Stimulated activated CD4-positive, alpha-beta T cell treated with anti-CD3 and anti-CD28 coated beads, Interleukin-1b, Interleukin-23, amount 100 ng/mL, for 48 hours (primary cell): Measurements from ENCODE around the gene ANKRD18A.
"Not testable (repeated sequence)": the region's sequence is repeated elsewhere in the genome, so short reads cannot be mapped to it uniquely, and the experiment has no call there.

Experiments
- DNase-seq: peaks from one replicate; pipeline ENCODE4 v3.0.0-alpha.2; 2020

The ANKRD18A gene

DNA sequence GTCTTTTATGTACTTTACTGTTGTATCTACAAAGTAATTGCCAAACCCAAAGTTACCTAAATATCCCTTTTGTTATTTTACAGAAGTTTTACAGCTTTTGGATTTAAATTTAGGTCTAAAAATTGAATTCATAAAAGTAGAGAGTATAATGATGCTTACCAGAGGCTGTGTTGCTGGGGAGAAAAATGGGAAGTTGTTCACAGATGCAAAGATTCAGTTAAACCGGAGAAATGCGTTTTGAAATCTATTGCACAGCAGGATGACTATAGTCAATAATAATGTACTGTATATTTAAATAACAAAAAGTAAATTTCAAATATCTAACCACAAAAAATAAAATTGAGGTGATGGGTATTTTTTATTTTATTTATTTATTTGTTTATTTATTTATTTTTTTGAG, 2.6 kb upstream of the ANKRD18A start:
- DNase-seq: no peak

DNA sequence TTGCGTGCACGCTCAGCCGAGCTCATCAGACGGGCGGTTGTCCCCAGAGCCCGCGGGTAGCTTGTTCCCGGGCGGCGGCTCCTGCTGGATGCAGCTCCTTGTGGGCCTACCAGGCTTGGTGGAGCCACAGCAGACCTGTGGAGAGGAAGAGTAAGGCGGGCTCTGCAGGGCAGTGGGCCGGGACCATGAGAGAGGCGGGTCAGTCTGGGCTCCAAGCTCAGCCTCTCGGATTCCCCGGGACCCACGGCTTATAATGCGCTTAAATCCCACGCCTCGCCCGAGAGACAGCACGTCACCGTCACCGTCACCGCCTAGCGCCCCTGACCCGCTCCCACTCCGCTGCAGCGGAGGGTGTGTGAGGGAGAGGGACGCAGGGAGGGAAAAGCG, 1.9 kb upstream of the ANKRD18A start:
- DNase-seq: peak; percentile 6

DNA sequence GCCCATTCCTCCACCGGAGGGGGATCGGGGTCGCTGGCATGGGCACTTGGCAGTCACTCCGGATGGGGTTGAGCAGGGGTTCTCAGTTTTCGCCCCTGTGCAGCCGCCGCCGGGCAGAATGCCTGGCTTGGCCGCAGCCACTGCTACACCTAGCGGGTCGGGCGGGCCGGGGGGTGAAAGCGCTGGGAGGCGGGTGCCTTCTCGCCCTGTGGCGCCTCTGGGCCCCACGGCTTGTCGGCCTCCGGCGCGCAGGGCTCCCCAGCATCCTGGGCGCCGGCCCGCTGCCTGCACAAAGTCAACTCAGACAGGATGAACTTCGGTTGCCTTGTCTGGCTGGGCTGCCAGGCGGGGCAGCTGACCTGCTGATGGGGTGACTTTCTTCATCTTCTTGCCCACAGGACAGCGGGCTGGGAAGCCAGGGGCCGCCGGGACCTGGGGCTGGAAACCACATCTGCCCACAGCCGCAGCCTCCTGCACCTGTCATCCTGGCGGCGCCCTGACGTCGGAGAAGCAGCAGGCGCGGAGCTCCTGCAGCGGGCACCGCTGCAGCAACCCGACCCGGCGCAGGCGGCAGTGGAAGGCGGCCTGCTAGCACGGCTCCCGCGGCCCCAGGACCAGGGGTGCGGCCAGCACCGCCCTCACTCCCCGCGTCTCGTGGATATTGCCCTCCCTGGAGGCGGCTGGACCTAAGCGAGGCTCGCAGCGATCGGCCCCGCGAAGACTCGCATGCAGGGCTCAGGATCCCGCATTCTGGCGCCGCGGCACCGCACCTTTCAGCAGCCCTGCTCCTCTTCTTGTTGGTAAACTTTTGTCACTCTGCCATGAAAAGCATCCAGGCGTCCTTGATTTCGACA, 1.3 kb upstream of the ANKRD18A start:
- peak; percentile 48 for DNase-seq

DNA sequence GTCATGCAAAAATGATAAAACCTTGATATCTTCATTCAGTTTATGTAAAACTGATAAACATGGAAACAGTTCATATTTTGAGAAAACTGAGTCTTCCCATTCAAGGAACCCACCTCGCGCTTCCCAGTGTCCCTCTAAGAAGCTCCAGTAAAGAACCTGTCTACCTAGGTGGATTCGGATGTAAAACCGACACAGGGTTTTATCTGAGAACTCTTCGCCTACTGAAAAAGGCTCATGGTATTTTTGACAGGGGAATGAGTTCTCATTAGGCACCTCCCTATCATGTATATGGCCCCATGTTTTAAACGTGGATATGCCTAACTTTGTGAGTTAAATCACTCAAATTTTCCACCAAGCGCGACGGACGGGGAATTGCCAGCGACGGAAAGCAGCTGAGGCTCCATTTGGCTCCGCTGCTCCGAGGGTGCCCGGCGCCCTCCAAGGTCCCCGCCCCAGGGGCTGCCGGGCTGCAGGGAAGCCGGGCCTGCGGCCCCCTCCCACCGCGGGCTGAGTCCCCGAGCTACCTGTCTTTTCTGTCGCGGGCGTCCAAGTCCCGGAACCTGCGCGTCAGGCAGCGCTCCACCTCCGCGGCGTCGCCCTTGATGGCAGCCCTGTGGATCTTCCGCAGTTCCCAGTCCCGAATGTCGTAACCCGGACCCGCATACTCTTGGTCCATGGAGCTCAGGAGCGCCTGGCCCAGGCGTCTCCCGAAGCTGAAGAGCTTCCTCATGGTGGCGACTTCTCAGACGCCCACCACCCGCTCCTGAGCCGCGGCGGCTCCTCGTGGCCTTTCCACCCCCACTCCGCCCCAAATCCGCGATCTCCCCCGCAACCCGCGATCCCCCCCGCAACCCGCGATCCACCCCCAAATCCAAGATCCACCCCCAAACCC, 594 bp downstream of the ANKRD18A start:
- DNase-seq: peak; percentile 33

DNA sequence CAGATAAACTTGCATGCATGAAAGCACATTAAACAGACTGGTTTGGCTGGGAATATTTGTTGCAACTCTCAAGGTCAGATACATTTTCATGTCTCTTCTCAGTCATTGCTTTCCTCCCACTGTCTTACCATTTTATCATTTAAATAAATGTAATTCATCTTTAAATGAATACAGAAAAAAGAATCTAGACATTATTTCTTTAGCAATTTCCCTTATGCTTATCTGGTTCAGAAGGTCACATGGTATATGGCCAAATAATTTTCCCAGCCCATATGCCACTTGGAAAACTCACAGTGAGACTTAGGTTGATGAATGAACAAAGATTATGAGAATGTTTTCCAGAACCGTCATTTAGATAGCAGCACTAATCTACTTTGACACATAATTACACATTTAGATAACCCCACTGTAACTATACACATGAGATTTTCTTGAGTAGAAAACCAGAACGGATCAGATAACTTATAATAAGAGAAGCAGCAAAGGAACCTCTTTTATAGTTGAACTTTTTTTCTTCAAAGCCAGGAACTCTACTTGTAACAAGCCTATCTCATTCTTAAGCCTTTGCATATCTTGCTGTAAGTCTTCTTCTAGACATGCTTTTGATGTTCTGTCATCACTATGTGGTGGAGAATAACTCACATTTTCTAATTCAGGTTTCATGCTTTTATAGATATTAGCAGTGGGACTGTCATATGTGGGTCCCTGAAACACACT, 22.2 kb downstream of the ANKRD18A start:
- not testable (repeated sequence) for DNase-seq

DNA sequence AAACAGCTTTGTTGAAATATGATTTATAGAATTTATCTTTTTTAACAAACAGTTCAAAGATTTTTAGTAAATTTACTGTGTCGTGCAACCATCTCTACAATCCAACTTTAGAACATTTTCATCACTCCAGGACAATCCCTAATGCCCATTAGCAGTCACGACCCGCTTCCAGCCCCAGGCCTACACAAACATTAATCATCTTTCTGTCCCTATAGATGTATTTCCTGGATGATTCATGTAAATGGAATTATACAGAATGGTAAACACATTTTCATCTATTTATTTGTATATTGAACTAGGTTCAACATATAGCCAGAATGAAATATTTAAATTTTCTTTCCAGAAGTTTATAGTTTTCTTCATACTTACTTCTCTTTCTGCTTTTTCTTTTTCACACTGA, 25.3 kb downstream of the ANKRD18A start:
- DNase-seq: not testable (repeated sequence)

DNA sequence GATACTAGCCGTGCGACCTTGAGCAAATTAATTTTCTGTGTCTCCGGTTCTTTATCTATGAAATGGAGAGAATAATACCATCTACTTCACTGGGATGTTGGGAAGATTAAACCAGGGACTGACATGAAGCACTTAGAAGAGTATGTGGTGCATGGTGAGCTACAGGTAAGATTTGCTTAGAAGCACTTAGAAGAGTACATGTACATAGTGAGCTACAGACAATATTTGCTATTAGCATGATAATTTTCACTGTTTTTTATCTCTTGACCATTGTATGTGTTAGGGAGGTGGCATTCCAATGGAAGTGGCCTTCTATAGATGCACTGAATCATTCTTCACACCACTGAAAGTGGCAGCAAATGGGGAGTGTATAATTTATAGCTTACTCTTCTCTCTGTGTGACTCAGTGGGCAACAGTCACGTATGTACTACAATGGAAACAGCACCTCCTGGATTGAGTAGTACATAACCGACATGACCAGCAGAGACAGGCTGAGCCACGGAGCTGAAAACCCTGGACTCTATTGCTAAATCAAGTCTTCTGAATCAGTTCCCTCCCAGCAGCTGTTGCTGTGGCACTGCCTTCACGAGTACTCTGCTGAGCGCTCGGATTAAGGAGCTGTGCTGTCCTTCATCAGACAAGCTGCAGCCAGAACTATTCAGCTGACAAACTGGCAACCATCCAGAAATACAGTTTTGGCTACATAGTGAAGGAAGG, 28.9 kb downstream of the ANKRD18A start:
- not testable (repeated sequence) for DNase-seq

DNA sequence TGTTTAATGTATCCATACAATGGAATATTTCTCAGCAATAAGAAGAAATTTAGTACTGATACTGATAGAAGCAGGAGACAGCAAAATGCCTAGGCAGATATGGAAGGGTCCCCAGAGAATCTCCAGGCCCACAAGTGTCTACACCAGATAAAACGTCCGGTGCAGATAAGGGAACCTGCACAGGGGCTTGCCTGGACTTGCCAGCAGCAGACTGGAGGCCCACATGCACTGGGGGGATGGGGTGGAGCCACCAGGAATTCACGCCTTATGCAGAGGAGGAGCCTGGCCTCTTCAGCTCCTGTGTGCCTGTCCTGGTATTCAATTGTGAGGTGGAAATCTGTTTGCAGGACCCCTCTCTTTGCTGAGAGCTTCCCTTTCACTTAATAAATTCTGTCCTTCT, 36.6 kb downstream of the ANKRD18A start:
- not testable (repeated sequence) for DNase-seq

DNA sequence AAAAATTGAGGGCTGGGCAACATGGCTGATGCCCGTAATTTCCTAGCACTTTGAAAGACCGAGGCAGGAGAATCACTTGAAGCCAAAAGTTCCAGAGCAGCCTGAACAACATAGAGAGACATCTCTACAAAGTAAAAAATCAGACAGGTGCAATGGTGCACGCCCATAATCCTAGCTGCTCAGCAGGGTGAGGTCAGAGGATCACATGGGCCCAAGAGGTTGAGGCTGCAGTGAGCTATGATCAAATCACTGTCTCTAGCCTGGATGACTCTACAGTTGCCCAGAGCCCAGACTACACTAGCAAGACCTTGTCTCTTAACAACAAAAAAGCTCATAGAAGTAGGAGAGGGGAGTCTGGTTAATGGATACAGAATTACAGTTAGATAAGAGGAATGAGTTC, 40.3 kb downstream of the ANKRD18A start:
- DNase-seq: not testable (repeated sequence)

DNA sequence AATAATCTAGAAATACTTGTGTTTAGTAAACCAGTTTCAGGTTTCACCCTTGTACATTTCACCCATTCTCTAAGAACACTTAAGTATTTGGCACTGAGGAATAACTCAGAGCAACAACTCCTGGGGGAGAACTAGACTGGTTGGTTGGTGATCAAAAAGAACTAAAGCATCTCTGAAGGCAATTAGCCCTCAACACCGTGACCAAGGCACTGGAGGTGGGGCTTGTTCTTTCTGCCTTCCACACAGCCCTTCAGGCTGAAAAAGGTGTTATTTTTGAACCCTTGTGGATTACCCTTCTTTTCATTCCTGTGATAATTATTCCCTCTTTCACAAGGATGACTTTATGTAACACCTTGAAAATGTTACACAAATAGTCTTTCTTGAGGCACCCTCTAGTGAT, 44.2 kb downstream of the ANKRD18A start:
- DNase-seq: not testable (repeated sequence)

DNA sequence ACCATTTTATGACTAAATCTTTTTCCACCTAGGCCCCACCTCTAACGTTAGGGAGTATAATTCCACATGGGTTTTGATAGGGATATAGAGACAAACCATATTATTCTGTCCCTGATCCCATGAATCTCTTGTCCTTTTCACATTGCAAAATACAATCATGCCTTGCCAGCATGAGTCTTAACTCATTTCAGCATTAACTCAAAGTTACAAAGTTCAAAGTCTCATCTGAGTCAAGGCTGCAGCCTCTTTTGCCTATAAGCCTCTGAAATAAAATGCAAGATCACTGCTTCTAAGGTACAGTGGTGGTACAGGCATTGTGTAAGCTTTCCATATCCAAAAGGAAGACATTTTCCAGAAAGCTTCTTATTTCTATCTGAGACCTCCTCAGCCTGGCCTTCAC, 54.3 kb downstream of the ANKRD18A start:
- DNase-seq: not testable (repeated sequence)

DNA sequence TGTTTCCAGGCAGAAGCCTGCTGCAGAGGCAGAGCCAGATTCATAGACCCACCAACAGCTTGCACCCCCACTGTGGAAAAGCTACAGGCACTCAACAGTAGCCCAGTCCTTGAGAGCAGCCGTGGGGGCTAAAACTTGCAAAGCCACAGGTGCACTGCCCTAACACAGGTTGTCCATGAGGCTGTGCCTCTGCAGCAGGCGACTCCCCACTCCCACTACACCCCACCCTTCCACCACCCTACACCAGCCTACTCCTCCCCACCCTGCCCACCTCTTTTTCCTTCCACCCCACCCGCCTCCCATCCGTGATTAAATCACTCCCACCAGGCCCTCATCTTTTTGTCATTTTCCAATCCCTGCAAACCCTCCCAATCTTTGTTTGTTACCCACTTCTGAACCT, 55.2 kb downstream of the ANKRD18A start:
- not testable (repeated sequence) for DNase-seq

DNA sequence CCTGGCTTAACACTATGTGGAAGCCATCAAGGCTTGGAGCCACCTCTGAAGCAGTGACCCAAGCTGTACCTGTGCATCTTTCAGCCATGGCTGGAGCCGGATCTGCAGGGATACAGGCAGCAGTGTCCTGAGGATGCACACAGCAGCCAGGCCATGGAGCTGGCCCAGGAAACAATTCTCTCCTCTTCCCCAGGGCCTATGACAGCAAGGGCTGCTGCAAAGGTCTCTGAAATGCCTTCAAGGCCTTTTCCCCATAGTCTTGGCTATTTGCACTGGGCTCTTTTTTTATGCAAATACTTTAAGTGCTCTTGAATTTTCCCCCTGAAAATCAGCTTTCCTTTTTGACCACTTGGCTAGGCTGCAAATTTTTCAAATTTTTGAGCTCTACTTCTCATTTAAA, 56.5 kb downstream of the ANKRD18A start:
- DNase-seq: not testable (repeated sequence)

DNA sequence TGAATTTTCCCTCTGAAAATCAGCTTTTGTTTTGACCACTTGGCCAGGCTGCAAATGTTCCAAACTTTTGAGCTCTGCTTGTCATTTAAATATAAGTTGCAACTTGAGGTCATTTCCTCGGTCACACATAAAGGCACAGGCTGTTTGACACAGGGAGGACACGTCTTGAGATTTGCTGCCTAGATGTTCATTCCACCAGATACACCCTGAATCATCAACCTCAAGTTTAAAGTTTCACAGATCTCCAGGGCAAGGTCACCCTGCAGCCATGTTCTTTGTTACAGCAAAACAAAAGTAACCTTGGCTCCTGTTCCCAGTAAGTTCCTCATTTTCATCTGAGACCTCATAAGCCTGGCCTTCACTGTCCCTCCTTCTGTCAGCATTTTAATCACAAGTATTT, 59.3 kb downstream of the ANKRD18A start:
- DNase-seq: not testable (repeated sequence)

DNA sequence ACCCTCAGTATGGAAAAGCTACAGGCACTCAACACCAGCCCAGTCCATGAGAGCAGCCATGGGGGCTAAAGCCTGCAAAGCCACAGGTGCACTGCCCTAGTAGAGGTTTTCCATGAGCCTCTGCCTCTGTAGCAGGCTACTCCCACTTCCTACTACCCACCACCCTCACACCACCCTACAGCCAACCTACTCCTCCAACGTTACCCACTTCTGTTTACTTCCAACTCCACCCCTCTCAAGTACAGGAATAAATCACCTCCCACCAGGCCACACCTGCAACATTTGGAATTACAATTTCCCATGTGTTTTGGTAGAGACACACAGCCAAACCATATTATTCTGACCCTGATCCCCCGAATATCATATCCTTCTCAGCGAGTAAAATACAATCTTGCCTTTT, 61.2 kb downstream of the ANKRD18A start:
- DNase-seq: not testable (repeated sequence)

DNA sequence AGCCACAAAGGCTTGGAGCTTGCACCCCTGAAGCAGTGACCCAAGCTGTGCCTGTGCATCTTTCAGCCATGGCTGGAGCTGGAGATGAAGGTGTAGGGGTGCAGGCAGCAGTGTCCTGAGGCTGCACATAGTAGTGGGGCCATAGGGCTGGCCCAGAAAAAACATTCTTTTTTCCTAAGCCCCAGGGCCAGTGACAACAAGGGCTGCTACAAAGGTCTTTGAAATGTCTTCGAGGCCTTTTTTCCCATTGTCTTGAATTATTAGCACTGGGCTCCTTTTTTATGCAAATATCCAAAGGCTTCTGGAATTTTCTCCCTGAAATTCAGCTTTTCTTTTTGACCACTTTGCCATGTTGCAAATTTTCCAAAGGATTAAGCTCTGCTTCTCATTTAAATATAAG, 62.6 kb downstream of the ANKRD18A start:
- not testable (repeated sequence) for DNase-seq

DNA sequence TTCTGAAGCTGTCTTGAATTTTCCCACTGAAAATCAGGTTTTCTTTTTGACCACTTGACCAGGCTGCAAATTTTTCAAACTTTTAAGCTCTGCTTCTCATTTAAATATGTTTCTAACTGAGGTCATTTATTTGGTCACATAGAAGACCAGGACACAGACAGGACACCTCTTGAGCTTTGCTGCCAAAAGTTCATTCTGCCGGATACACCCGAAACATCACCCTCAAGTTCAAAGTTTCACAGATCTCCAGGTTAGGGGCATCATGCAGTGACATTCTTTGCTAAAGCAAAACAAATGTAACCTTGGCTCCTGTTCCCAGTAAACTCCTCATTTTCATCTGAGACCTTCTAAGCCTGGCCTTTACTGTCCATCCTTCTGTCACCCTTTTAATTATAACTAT, 65.4 kb downstream of the ANKRD18A start:
- DNase-seq: not testable (repeated sequence)

DNA sequence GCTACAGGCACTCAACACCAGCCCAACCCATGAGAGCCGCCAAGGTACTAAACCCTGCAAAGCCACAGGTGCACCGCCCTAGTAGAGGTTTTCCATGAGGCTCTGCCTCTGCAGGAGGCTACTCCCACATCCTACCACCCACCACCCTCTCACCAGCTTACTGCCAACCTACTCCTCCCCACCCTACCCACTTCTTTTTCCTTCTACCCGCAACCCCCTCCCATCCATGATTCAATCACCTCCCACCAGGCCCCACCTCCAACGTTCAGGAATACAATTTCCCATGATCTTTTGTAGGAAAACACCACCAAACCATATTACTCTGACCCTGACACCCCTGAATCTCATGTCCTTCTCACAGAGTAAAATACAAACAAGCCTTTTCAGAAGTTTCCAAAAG, 67.4 kb downstream of the ANKRD18A start:
- DNase-seq: not testable (repeated sequence)

DNA sequence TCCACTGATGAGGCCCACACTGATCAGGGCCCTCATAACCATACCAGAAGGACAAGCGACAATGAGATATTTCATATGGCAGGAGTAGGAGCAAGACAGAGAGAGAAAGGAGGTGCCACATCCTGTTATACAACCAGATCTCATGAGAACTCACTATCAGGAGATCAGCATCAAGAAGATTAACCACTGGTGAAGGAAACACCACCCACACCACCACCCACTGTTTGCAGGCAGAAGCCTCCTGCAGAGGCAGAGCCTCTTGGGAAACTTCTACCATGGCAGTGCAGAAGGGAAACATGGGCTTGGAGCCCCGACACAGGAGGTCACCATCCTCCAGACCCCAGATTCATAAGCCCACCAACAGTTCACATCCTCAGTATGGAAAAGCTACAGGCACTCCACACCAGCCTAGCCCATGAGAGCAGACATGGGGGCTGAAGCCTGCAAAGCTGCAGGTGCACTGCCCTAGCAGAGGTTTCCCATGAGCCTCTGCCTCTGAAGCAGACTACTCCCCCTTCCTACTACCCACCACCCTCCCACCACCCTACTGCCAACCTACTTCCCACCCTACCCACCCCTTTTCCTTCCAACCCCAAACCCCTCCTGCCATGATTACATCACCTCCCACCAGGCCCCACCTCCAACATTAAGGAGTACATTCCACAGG, 73.8 kb downstream of the ANKRD18A start:
- DNase-seq: peak; percentile 30

DNA sequence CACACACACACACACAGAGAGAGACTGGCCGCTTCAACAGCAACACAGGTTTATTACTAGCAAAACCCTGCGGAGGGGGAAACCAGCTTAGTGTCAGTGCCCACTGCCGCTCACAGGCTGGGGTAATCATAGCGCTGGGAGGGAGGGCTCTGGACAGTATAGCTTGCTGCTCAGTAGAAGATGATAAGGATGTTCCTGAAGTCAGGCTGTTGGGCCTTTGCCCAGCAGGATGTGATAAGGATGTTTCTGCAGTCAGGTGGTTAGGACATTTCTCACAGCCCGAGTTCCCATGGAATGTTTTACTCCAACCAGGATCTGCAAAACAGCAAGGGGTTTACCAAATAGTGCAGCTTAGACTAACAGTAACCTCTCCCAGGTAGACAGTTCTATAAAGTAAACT, 79.9 kb downstream of the ANKRD18A start:
- DNase-seq: not testable (repeated sequence)

DNA sequence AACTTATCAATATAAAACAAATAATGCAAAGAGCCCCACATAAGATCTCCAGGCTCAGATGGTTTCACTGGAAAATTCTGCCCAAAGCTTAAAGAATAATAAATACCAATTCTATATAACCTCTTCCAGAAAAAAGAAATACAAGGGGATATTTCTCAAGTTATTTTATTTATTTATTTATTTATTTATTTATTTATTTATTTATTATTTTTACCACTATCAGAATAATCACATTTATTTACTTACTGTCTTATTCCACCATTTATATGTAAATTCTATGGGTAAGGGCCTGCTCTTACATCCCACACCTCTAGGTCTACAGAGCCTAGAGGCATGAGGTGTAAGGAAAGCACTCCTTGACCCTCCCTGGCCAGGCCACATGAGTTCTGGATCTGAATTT, 91.1 kb downstream of the ANKRD18A start:
- no peak for DNase-seq

DNA sequence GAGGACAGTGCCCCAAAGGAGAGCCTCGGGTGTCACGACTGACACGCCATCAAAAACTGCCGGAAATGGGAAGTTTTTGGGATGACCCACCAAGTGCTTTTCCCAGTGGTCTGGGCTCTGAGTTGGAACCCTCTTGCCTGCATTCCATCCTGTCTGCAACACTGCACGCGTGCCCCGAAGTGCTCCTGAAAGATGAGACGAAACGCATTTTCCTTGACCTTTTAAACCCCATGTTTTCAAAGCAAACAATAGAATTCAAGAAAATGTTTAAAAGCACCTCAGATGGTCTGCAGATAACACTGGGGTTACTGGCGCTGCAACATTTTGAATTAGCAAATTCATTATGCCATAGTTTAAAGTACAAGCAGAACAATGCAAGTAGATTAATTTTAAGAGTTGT, 92.9 kb downstream of the ANKRD18A start:
- DNase-seq: no peak
